OCI-LY7 (cell line): ENCODE results near the gene RAD17.
"Not testable (repeated sequence)": the region's sequence is repeated elsewhere in the genome, so short reads cannot be mapped to it uniquely, and the experiment has no call there.

Experiments
- CTCF ChIP-seq: fragments of 200-600 bp; sonication (generic); conservative IDR thresholded peaks from 2 replicates; pipeline ENCODE4 v1.5.1; 2014; ENCODE audit warnings: mild to moderate bottlenecking, antibody characterized with exemption, low read length, moderate library complexity, mixed read lengths
- EZH2phosphoT487 ChIP-seq: fragments of 200-600 bp; sonication (generic); IDR thresholded peaks from 2 replicates; pipeline ENCODE4 v1.6.1; 2018; ENCODE audit warnings: low read depth, borderline replicate concordance, mild to moderate bottlenecking, mixed run types, antibody characterized with exemption, low read length, moderate library complexity, mixed read lengths

GRCh38 chr5:69455428-69455988, 85.9 kb downstream of the RAD17 start:
- TF ChIP-seq CTCF, EZH2phosphoT487: not testable (repeated sequence)
